Memory B cell (primary cell): ENCODE measurements around the gene DMAC2.
A peak's percentile ranks its signal among the peaks of the same experiment; 100 is the strongest.
"Not testable (repeated sequence)": the region's sequence is repeated elsewhere in the genome, so short reads cannot be mapped to it uniquely, and the experiment has no call there.

Experiments
- ATAC-seq: fragments of 150-1000 bp; cut with Tn5 transposase; 2 replicates; pipeline ENCODE4 v1.10.0; 2021; ENCODE audit warnings: low read depth, mild to moderate bottlenecking, moderate library complexity
- DNase-seq, 2 donors: peaks; one replicate each; pipeline ENCODE4 v3.0.0; 2022; ENCODE audit warnings: low spot score in 2 of 2
- H3K27ac Mint-ChIP-seq: one replicate; pipeline ENCODE4 v1.8.0; 2022; ENCODE audit warnings: mild to moderate bottlenecking, moderate library complexity, mixed read lengths
- H3K27me3 Mint-ChIP-seq: one replicate; pipeline ENCODE4 v1.8.0; 2022; ENCODE audit warnings: mixed read lengths
- H3K36me3 Mint-ChIP-seq: one replicate; pipeline ENCODE4 v1.8.0; 2022; ENCODE audit warnings: mild to moderate bottlenecking, mixed read lengths
- H3K4me1 Mint-ChIP-seq: one replicate; pipeline ENCODE4 v1.8.0; 2022; ENCODE audit warnings: mixed read lengths
- H3K4me3 Mint-ChIP-seq: one replicate; pipeline ENCODE4 v1.8.0; 2022; ENCODE audit warnings: mild to moderate bottlenecking, moderate library complexity, mixed read lengths
- H3K9me3 Mint-ChIP-seq: one replicate; pipeline ENCODE4 v1.8.0; 2022; ENCODE audit warnings: mixed read lengths

DMAC2 gene

GRCh38 chr19:41439441-41440222 lies at the start of gene DMAC2:
TSS of gene DMAC2 (minus strand) at chr19:41439912. CDS start at chr19:41439899, 13 bp downstream.
- H3K9me3 Mint-ChIP-seq, result no peaks in the 10 kb centered on the region
- no peak within 1 kb of the TSS for H3K27ac Mint-ChIP-seq
- peaks cover 6% of the 10 kb centered on the region for H3K27me3 Mint-ChIP-seq
- DNase-seq (peak; percentile 69 to 81), ATAC-seq (peak; percentile 98)
- H3K36me3 Mint-ChIP-seq, result peaks cover 5% of the 10 kb centered on the region
- H3K4me3 Mint-ChIP-seq, result peak within 1 kb of the TSS; percentile 5
- peaks cover 25% of the 10 kb centered on the region for H3K4me1 Mint-ChIP-seq

GRCh38 chr19:41486953-41487352 lies 47.2 kb upstream of the DMAC2 start:
- not testable (repeated sequence) for H3K4me3 Mint-ChIP-seq, H3K9me3 Mint-ChIP-seq, H3K36me3 Mint-ChIP-seq

GRCh38 chr19:41484822-41485221 lies 45.1 kb upstream of the DMAC2 start:
- Mint-ChIP-seq H3K4me1 (no peaks in the 10 kb centered on the region), H3K27ac (no peak overlapping the region), H3K36me3 (peaks cover 2% of the 10 kb centered on the region), H3K4me3 (no peak overlapping the region), H3K27me3 (peaks cover 15% of the 10 kb centered on the region), H3K9me3 (peaks cover 2% of the 10 kb centered on the region)
- DNase-seq (no peak), ATAC-seq (no peak)

More at GRCh38 chr19:41486953-41487352, 47.2 kb upstream of the DMAC2 start:
- H3K27me3 Mint-ChIP-seq, H3K27ac Mint-ChIP-seq, DNase-seq, H3K4me1 Mint-ChIP-seq, ATAC-seq: not testable (repeated sequence)

GRCh38 chr19:41480336-41480735 lies 40.6 kb upstream of the DMAC2 start:
- H3K4me3 Mint-ChIP-seq, result no peak overlapping the region
- peaks cover 10% of the 10 kb centered on the region for H3K27me3 Mint-ChIP-seq
- H3K9me3 Mint-ChIP-seq, result no peaks in the 10 kb centered on the region
- no peak overlapping the region for H3K27ac Mint-ChIP-seq
- peaks cover 11% of the 10 kb centered on the region for H3K4me1 Mint-ChIP-seq
- ATAC-seq (no peak), DNase-seq (no peak)
- H3K36me3 Mint-ChIP-seq, result no peaks in the 10 kb centered on the region

GRCh38 chr19:41479757-41480191 lies 40.1 kb upstream of the DMAC2 start:
- ATAC-seq (no peak), DNase-seq (no peak)
- Mint-ChIP-seq H3K27ac (no peak overlapping the region), H3K4me1 (peaks cover 11% of the 10 kb centered on the region), H3K4me3 (no peak overlapping the region), H3K36me3 (no peaks in the 10 kb centered on the region), H3K9me3 (no peaks in the 10 kb centered on the region), H3K27me3 (peaks cover 10% of the 10 kb centered on the region)

GRCh38 chr19:41478875-41479756 lies 39.4 kb upstream of the DMAC2 start:
- ATAC-seq (no peak), DNase-seq (no peak)
- H3K4me1 Mint-ChIP-seq, result peaks cover 11% of the 10 kb centered on the region
- H3K4me3 Mint-ChIP-seq, result no peak overlapping the region
- H3K27ac Mint-ChIP-seq, result no peak overlapping the region
- H3K9me3 Mint-ChIP-seq, result no peaks in the 10 kb centered on the region
- H3K36me3 Mint-ChIP-seq, result no peaks in the 10 kb centered on the region
- H3K27me3 Mint-ChIP-seq, result peaks cover 10% of the 10 kb centered on the region

- DNase-seq (no peak), ATAC-seq (no peak)
- Mint-ChIP-seq H3K27me3 (peaks cover 13% of the 10 kb centered on the region), H3K27ac (no peak overlapping the region), H3K36me3 (no peaks in the 10 kb centered on the region), H3K4me3 (no peak overlapping the region), H3K4me1 (peaks cover 11% of the 10 kb centered on the region), H3K9me3 (no peaks in the 10 kb centered on the region)
Observed at GRCh38 chr19:41478171-41478570, 38.5 kb upstream of the DMAC2 start.

GRCh38 chr19:41476583-41476982 lies 36.9 kb upstream of the DMAC2 start:
- Mint-ChIP-seq H3K9me3 (no peaks in the 10 kb centered on the region), H3K4me1 (peaks cover 11% of the 10 kb centered on the region), H3K27ac (peak overlapping the region; percentile 41), H3K36me3 (no peaks in the 10 kb centered on the region), H3K27me3 (peaks cover 15% of the 10 kb centered on the region), H3K4me3 (no peak overlapping the region)
- no peak for DNase-seq
- ATAC-seq, result peak; percentile 88

- H3K36me3 Mint-ChIP-seq, H3K9me3 Mint-ChIP-seq, H3K27me3 Mint-ChIP-seq: not testable (repeated sequence)
- peak overlapping the region; percentile 65 for H3K4me3 Mint-ChIP-seq
- ATAC-seq (peak; percentile 78), DNase-seq (peak; percentile 53 to 66)
- peaks cover 21% of the 10 kb centered on the region for H3K4me1 Mint-ChIP-seq
- peak overlapping the region; percentile 93 for H3K27ac Mint-ChIP-seq
Observed at GRCh38 chr19:41463257-41464256, 23.8 kb upstream of the DMAC2 start.

- no peak for DNase-seq
- Mint-ChIP-seq H3K27me3 (peaks cover 4% of the 10 kb centered on the region), H3K4me1 (peaks cover 20% of the 10 kb centered on the region), H3K27ac (peak overlapping the region; percentile 93), H3K9me3 (no peaks in the 10 kb centered on the region), H3K36me3 (no peaks in the 10 kb centered on the region), H3K4me3 (no peak overlapping the region)
- no peak for ATAC-seq
Observed at GRCh38 chr19:41462497-41462896, 22.8 kb upstream of the DMAC2 start.

- H3K9me3 Mint-ChIP-seq, result no peaks in the 10 kb centered on the region
- peaks cover 25% of the 10 kb centered on the region for H3K4me1 Mint-ChIP-seq
- DNase-seq (no peak), ATAC-seq (peak; percentile 70)
- H3K27ac Mint-ChIP-seq, result no peak overlapping the region
- no peaks in the 10 kb centered on the region for H3K27me3 Mint-ChIP-seq
- H3K4me3 Mint-ChIP-seq, result peak overlapping the region; percentile 39
- no peaks in the 10 kb centered on the region for H3K36me3 Mint-ChIP-seq
Observed at GRCh38 chr19:41457241-41457640, 17.5 kb upstream of the DMAC2 start.

GRCh38 chr19:41456342-41456918 lies 16.7 kb upstream of the DMAC2 start:
- Mint-ChIP-seq H3K4me1 (peaks cover 23% of the 10 kb centered on the region), H3K36me3 (no peaks in the 10 kb centered on the region), H3K4me3 (peak overlapping the region; percentile 11), H3K27me3 (no peaks in the 10 kb centered on the region), H3K9me3 (no peaks in the 10 kb centered on the region), H3K27ac (no peak overlapping the region)
- ATAC-seq (no peak), DNase-seq (no peak)

- Mint-ChIP-seq H3K4me3 (no peak overlapping the region), H3K27ac (no peak overlapping the region), H3K4me1 (peaks cover 23% of the 10 kb centered on the region), H3K9me3 (no peaks in the 10 kb centered on the region), H3K36me3 (no peaks in the 10 kb centered on the region), H3K27me3 (no peaks in the 10 kb centered on the region)
- ATAC-seq (no peak), DNase-seq (no peak)
Observed at GRCh38 chr19:41455936-41456335, 16.2 kb upstream of the DMAC2 start.
